Stimulated activated CD4-positive, alpha-beta T cell treated with anti-CD3 and anti-CD28 coated beads, TNF-alpha, amount 100 ng/mL, for 4 hours (primary cell): ENCODE results near the gene NAPG.
"Not testable (repeated sequence)": the region's sequence is repeated elsewhere in the genome, so short reads cannot be mapped to it uniquely, and the experiment has no call there.

Experiments used
- DNase-seq, 3 experiments: peaks; one replicate each; pipeline ENCODE4 v3.0.0-alpha.2; 2020; ENCODE audit warnings: low read depth in 3 of 3

The NAPG gene

DNA sequence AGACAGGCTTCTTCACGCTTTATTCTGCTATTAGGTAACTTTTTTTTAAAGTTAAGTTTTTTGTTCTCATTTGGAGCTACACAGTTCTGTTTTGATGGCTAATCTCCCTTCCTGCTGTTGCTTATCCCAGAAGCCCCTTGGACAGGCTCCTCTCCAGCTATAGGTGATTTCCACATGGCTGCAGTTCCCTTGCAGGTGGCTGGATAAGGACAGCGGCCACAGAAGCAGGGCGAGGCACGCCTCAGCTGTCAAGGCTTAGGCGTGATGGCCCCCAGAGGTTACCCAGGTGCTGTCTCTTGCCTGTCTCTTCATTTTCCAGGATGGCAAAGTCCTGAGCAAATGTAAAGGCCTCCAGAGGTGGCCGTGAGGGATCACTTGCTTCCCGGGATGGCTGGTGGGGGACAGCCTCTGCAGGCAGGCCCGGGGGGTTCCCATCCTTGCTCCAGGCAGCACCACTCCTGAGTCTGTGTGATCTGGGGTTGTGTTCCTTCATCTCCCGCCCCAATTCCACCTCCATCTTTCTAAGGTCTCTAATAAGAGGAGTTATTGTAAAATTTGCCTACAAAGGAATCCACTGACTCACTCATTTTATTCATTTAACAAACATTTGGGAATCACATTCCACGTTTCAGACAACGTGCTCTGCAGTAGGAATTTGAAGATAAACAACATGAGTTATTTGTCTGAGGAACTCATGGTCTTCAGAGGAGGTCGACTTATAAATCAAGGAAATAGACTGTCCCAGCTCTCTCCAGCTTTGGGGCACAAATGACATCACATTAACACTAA, 53.4 kb downstream of the NAPG start:
- no peak for DNase-seq

DNA sequence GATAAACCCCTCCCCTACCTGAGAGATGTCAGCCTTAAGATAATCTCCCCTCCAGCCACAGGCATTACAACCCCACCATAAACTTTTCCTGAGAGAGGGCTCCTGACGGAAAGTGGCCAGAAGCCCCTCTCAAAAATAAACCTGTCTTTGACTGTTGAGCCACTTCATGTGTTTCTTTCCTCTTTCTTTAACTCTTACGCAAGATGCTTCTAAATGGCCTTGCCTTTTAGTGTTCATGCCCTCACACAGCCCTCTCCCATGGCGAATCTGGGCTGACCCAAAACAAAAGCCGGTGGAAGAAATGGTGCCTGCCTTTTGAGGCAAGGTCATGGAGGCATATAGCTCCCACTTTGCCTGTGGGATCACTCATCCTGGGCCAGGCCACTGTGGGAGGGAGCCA, 54.4 kb downstream of the NAPG start:
- no peak for DNase-seq

DNA sequence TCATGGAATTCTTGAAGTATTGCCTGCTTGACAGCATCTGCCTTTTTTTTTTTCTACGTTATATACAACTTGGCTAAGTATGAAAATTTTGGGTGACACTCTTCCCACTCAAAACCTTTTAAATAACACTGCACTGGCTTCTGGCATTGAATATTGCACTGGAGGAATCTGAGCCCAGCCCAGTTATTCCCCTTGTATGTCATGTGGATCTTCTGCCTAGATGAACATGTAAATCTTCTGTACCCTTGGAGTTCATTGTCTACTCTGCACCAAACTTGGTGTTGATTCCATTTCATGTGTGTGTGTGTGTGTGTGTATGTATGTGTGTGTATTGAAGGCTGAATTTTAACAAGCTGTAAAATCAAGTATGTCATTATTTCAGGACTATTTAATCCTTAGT, 59.4 kb downstream of the NAPG start:
- DNase-seq = no peak

DNA sequence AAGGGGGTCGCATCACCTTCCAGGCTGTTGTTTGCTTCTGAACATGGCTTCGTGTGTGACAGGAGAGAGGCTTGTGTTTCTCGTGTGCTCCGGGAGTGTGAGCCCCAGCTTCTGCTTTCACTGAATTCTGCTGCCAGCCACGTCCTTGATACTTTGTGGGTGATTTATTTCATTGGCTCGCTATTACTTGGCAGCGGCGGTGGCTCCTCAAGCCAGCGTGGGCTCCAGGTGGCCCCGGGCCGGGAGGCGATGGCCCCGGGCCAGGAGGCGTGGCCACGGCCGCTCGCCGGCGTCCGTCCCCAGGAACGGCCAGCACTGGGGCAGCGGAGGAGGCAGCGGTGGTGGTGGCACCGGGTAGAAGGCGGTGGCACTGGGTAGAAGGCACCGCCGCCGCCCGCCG, 63.1 kb downstream of the NAPG start:
- no peak for DNase-seq

DNA sequence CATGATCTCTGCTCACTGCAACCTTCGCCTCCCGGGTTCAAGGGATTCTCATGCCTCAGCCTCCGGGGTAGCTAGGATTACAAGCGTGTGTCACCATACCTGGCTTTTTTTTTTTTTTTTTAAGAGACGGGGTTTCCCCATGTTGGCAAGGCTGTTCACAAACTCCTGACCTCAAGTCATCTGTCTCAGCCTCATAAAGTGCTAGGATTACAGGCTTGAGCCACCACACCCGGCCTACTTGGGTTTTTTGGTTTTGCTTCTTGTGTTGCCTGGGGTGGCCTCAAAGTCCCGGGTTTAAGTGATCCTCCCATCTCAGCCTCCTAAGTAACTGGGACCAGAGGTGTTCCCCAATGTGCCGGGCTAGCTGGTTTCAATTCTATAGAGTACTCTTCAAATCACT, 64.6 kb downstream of the NAPG start:
- DNase-seq = no peak

DNA sequence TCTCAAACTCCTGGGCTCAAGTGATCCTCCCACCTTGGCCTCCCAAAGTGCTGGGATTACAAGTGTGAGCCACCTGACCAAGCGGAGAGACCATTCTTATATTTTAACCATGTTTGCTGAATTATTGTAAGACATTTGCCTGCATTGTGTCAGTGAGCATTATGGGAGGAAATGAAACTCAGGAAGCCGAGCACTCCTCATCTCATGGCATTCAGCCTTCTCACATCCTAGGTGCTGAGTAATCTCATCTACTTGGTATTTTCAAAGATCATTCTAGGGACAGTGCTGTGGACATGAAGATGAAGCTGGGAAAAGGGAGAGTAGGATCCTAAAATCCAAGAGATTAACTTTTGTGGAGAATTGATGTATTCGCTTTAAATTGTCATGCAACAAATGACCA, 66.1 kb downstream of the NAPG start:
- DNase-seq = no peak

DNA sequence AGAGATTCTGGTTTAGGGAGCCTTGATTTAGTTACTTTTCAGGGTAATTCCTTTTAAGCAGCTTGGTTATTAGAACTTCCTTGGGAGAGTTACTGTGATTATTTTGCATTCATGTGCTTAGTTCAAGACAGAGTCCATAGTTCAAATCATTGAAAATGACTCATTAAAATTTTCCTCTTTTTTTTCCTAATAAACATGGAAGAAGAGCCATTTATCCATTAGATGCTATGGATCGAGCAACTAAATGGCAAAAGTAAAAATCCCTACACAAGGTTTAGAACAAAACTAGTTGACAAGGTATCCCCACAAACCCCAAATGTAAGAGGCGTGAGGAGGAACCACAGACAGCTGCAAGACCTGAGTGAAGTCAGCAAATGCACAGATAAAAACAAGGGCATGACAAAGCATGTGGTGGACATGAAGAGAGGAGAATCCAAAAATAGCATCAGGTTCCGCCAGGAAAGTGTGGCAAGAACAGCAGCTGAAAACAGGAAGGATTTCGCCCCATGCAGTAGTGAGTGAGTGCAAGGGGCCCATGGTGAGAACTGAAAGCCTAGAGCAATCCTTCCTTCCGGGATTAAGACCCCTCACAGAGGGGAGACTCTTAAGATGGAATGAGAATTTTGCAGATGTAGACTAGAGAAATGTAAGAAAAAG, 67.7 kb downstream of the NAPG start:
- not testable (repeated sequence) for DNase-seq

DNA sequence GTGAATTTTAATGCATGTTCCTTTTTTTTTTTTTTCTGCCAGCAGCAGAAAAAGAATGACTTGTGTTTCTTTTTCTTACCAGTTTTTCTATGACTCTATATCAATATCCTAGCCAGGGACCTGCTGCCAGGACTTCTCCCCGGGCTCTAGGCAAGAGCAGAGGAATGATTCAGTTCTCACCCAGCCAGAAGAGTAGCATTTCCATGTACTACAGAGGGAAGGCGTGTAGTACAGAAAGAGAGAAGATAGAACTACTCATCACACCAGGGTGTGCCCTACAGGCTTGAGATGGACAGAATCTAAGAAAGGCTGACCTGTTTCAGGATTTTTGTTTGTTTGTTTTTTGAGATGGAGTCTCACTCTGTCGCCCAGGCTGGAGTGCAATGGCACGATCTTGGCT, 70.1 kb downstream of the NAPG start:
- not testable (repeated sequence) for DNase-seq

DNA sequence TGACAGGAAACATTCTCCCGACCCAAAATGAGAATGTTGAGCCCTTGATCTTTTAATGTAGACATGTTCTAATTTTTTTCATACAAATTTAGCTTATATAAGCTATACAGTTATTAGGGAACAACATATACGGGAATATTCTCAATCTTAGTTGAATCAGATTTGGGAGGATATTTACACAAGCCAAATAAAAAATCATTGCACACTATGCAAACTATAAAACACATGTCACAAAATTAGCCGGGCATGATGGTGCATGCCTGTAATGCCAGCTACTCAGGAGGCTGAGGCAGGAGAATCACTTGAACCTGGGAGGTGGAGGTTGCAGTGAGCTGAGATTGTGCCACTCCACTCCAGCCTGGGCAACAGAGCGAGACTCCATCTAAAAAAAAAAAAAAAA, 71.9 kb downstream of the NAPG start:
- DNase-seq = not testable (repeated sequence)

DNA sequence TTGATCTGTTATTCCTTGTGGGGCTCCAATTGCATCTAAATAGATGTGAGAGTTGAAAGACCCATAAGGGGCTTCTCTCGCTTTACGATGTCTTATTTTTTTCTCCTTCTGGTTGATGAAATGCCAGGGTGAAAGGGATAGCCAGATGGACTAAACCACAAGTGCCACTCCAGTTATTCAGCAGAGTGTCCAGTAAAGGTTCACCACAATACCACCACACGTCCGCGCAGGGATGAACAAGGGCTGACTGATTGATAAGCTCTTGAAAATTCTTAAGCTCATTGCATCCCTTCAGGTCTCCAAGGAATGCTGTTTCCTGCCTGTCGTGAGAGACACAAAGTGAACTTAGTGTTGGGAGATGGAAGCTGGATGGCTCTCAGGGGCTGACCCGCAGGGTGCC, 74.9 kb downstream of the NAPG start:
- DNase-seq = not testable (repeated sequence)
